Stimulated activated CD4-positive, alpha-beta T cell treated with anti-CD3 and anti-CD28 coated beads, Interleukin-15, amount 100 ng/mL, for 1 hour (primary cell): Measurements from ENCODE around the gene MORN1.

Experiments used
- DNase-seq, 2 donors: peaks; one replicate each; pipeline ENCODE4 v3.0.0-alpha.2; 2020; ENCODE audit warnings: low read depth in 1 of 2, low spot score in 1 of 2

Gene MORN1

DNA sequence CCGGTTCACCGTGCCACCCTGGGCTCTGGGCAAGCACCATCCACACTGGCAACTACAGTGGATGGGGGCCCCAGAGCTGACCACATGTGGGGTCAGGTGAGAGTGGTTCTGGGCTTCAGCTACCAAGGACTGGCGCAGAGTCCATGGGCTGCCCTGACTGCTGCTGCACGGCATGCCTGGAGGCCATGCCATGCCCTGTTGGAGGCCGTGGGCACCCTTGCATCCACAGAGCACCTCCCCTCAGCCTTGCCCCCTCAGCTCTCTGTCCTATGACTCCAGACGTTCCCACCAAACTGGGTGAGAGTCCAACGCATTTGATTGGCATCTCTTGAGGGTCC is 15.5 kb downstream of the MORN1 start:
- no peak for DNase-seq

GRCh38 chr1:2375246-2375922 is 16.0 kb downstream of the MORN1 start:
- no peak for DNase-seq

DNA sequence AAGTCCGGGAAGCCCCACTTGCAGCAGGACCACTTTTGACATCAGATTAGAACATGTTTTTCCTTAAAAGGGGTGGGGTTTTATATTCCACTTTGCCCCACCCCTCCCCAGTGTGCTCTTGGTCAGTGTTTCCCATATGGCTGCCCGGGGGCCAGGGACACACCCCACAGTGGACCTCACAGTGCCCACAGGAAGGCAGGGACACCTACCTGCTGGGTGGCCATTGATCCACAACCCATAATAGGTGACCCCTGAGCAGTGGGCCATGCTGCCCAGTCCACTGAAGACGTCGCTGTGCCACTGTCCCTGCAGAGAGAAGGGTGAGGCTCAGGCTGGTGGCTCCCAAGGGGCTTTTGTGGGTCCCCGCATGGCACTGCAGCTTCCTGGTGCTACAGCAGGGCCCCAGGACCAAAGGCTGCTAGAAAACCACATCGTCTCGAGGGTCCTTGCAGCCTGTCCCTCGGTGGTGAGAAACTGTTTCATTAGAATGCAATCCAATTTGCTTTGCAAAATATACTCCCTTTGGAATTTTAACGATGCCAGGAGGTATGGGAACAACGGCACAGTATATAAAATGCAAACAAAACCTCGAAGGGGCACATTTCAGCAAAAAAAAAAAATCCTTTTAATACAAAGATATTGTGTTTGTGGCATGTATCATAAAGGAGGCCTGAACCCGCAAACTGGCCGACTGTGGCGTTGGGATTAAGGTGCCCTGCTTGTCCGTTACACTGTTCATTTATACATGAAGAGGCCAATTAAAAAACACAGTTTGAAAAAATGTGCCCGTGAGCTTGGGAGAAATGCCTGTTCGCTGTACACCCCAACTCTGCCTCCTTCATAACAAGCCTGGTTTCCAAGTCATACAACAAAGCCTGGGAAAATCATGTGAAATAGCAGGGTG is 16.9 kb downstream of the MORN1 start:
- DNase-seq = no peak

DNA sequence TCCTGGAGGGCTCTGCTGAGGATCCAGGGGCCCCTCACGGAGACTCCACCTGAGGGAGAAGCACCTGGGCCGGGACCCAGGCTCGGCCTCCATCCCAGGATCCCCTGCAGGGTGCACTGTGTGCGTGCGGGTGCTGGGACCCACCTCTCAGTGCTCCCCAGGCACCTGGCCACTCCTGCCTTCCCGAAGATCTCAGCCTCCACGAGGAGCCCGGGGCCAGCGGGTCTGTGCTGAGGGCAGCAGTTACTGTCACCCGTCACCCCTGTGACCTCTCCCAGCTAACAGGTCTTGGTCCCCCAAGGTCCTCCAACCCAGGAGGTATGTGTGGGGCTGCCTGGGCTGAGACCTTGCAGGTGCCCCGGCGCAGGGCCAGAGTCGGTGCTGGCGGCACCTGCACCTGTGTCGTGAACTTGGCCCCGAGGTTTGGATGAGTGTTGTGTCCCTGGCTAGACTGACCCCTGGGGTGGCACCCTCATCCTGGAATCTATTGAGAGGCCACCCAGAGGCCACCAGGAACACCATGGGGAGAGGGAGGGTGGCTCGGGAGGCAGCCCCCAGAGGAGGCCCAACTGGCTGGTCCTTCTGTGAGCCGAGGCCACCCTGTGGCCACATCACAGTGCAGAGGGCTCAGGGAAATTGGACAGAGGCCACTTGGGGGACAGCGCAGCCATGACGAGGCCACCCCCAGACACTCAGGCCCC is 17.7 kb downstream of the MORN1 start:
- DNase-seq = no peak

DNA sequence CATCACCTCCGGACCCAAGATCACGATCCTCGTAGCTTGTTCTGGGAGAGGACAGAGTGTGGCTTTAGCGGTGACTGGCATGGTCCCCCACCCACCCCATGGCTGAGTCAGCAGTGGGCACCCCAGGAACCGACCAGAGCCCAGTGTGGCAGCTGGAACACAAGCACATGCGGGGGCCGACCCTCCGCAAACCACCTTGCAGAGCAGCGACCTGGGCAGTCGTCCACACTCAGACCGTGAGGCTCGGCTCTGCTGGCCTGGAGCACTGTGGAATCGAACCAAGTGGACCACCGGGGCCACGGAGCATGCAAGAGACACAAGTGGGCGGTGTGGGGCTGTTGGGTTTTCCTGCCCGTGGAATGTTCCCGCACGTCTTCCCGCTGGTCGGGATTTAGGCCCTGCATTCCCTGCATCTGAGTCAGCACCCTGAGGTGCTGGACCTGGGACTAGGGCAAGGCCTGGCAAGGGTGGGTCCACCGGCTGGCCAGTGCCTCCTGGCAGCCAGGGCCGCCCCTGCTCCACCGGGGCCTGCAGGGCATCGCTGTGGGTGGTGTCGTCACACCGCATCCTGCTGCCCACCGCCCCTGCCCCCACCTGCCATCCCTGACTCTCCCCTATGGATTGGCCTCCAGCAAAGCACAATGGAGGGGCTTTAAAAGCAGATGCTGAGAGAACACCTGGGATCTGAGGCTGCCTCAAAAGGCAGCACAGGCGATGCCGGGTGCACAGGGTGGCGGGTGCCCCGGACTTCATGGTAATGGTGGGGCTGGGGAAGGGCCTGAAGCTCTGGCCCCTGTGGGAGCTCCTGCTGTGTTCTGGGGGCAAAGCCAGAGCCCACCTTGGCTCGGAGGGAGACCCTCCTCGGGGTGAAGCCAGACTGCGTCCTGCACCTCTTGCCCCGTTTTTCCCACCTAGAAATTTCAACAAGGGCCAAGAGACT is 18.5 kb downstream of the MORN1 start:
- DNase-seq = no peak

GRCh38 chr1:2368053-2368744 is 23.2 kb downstream of the MORN1 start:
- no peak for DNase-seq

- DNase-seq = no peak
Measured at GRCh38 chr1:2363847-2364513, 27.4 kb downstream of the MORN1 start.

DNA sequence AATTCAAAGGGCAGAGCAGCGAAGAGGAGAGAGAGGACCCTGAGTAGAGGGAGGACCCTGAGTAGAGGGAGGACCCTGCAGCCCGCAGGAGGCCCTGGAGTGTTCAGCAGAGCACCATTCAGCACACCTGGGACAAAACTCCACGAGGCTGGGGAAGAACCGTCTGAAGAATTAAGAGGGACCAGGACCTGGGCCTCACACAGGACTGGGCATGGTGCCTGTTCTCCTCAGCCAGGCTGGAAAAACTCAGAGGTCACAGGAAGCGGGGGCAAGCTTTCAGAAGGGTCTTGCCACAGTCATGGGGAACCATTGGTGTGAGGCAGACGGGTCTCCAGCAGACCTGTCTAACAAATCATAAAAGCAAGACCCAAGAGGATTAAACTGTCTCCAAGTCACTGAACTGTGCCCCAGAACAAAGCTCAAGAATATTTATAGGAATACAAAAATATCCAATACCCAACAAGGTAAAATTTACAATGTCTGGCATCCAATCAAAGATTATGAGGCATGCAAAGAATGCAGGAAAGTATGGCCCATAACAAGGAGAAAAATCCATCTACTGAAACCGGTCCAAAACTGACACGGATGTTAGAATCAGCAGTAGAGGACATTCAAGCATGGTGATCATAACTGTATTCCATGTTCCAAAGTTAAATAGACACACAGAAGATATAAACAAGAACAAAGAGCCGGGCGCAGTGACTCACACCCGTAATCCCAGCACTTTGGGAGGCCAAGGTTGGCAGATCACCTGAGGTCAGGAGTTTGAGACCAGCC is 30.6 kb downstream of the MORN1 start:
- DNase-seq = no peak

GRCh38 chr1:2358651-2359640 is 32.4 kb downstream of the MORN1 start:
- no peak for DNase-seq

DNA sequence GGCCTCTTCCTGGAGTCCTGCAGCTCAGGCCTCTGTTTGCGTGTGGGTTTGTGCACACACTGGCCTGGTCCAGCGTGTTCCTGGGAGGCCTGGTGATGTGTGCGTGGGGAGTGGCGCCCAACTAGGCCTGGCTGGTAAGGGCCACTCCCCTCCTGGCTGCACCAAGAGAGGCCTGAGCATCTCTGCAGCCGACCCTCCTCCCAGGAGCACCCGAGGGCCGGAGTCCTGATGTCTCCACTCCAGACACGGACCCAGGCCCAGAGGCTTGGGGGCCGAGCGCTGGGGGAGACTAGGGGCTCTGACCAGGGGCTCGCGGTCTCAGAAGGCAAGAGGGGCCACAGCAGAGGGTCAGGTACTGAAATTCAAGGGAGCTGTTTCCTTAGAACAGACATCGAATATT is 33.3 kb downstream of the MORN1 start:
- no peak for DNase-seq

DNA sequence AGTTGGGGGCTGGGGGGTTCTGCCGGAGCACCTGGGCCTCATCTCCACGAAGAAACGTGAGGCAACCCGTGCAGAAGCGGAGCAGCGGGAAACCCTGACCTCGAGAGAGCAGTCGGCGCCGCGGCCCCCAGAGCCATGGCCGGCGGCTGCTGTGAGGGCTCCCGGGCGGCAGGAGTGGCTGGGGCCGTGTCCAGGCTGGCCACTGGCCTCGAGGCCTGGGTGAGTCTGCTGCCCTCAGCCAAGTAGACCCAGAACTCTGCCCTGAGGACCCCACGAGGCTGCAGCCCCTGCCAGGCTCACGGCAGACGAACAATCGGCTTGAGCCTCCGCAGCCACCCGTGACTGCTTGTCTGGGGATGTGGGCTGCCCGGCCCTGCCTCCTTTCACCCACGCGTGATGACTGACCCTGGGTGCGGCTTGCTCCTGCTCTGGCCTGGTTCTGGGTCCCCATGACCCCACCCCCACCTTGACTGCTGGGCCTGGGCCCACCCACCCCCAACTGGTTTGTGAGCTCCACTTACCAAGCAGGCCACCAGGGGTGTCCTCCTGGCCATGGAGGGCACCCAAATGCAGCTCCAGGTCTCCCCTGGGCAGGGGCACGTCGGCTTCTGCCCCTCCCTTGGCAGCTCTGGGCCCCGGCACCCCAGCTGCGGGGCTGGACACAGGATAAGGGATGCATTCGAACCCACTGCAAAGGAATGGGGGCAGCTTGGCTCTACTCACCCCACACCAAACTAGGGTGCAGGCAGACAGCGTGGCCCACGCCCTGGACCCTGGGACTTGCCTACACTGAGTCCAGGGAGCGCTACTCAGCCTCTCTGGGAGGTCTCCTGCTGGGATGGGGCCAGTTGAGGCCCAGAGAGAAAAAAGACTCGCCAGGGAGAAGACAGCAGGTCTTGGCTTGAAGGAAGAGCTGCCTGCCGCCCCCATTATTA is 34.2 kb downstream of the MORN1 start:
- no peak for DNase-seq

DNA sequence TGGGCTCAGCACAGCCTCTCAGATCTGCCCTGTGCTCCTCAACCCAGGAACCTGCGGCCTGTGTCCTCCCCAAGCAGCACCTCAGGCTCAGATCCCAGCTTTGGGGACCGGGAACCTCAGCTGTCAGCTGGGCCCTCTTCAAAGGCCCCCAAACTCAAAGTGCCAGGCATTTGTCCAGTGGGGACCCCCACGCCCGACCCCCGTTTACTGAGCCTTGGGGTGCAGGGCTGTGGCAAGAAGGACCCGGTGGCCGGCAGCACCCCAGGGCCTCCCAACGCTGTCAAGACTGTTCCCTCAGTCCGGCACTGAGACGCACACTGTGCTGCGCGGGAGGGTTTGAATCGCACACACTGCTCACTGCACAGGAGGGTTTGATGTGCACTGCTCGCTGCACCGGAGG is 35.0 kb downstream of the MORN1 start:
- DNase-seq = no peak

DNA sequence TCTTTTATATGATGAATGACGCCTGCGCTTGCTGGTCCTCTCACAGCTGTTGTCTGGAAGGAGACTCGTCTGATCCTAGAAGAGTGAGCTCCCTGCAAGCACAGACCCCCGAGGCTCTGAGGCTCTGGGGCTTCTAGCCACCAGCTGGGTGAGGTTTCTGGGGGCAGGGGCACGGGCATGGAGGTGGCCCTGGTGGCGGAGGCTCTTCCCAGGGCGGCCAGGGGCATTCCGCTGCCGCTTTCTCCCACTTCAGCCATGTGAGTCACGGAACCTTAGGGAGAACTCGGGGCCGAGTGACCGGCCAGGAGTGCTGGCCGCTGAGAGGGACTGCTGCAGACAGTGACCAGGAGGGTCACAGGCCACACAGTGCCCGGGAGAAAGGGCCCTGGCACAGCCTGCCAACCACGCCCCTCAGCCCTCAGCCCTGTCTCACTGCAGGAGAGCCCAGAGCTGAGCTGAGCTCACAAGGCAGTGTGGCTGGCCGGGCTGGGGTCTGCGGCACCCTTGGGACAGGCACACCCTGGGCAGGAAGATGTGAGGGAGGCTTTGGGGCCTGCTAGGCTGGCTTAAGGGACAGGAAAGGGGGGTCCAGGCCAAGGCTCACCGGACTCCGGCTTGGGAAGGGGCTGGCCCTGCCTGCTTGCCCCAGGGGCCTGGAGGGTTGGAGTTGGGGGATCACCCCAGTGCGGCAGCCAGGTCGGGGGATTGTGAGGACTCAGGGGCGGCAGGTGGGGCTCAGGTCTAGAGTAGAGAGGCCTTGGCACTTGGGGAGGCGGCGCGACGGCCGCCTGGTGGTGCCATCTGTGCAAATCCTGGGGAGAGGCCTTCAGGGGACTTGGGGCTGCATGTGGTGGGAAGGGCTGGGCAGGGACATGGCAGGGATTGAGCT is 35.7 kb downstream of the MORN1 start:
- no peak for DNase-seq

DNA sequence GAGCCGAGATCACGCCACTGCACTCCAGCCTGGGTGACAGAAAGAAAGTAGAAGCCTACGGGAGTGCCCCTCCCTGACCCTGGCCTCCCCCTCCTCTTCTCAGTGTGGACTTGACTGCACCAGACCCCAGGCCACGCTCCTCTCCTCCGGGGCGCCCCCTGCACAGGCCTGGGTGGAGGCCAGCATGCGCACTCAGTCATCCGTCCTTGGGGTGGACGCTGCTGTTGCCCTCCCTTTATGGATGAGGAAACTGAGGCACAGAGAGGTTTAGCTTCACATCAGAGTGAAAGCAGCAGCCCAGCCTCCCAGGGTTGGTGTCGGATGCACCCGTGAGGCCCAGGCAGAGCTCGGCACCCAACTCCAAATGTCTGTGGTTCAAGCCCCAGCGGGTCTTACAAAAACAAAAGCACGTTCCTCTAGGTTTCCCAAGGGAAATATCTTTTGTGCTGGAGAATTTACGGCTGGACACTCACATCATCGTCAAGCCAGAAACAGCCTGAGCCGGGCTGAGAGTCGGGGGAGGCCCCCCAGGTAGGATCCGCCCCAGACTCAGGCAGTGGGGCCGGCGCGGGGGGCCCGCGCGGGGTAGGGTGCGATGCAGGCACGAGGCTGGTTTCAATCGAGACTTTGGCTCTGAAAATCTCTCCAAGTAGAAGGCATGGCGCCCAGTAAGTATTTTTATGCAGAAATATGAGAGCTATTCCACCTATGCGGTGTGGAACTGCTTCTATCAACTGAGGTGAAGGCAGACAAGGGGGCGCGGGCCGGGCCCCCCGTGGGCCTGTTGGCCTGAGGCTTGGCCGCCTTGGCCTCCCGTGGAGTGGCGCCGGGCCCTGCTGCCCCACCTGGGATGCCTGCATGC is 36.6 kb downstream of the MORN1 start:
- no peak for DNase-seq
